ENCODE measurements around the gene COG5. TPM values are rescaled to one million over a fixed set of nuclear protein-coding genes. Genes with fewer than 3 reads are reported as not detected.

The COG5 gene
- total RNA-seq, 1 donor from 2014 or later, result 39.1 TPM

DNA sequence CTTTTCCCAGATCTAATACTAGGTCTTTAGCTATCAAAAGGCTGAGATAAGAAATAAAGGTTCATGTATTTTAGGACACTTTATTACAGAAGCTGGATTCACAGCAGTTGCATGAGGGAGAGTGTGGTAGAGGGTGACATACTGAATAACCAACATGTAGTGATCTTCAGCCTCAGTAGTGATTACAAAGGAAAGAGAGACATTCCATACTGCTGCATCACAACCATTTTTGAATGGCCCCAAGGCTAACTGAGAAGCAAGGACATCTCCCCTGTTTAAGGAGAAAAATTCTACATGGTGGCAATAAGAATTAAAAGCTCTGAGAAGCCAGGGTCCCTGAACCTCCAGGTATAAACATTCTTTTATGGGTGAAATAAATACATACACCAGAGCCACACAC, 35.3 kb downstream of the COG5 start:
- no peak for DNase-seq (ENCODE audit: low spot score)
- Mint-ChIP-seq H3K4me3 (no peak overlapping the region), H3K27ac (no peak overlapping the region), H3K4me1 (ENCODE audit: low read depth) (peaks cover 12% of the 10 kb centered on the region), H3K27me3 (ENCODE audit: insufficient read depth) (no peaks in the 10 kb centered on the region), H3K9me3 (no peaks in the 10 kb centered on the region), H3K36me3 (ENCODE audit: low read depth) (peaks cover 28% of the 10 kb centered on the region)
- intact Hi-C loops (cut with micrococcal nuclease), result no loop called here

DNA sequence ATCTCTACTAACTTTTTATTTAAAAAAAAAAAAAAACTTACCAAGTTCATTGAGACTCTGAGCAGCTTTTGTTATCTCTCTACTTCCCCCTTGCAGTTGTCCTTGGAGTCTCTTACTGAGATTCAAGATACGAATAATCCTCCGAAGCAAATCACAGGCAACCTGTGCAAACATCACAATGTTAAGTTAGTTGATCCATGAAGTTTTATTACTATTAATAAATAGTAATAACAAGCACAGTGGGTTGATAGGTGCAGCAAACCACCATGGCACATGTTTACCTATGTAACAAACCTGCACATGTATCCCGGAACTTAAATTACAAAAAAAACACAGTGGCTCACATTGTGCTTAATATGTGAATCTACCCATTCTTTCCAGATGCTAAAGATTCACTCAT, 36.5 kb downstream of the COG5 start:
- peaks cover 4% of the 10 kb centered on the region for H3K4me1 Mint-ChIP-seq (ENCODE audit: low read depth)
- no peak overlapping the region for H3K4me3 Mint-ChIP-seq

DNA sequence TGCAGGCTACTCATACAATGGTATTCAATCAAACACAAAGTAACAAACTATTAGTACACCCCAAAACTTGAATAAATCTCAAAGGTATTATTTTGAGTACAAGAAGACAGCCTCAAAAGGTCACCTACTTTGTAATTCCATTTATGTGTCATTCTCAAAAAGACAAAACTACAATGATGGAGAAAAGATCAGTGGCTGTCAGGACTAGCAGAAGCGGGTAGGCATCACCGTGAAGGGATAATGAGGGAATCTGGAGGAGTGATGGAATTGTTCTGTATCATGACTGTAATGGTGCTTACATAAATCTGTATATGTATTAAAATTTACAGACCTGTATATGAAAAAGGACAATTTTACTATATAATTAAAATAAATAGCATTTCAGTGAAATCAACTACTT, 37.0 kb downstream of the COG5 start:
- Mint-ChIP-seq H3K4me3 (no peak overlapping the region), H3K27ac (no peak overlapping the region)

More for the DNA sequence above, 36.5 kb downstream of the COG5 start:
- no peak overlapping the region for H3K27ac Mint-ChIP-seq
- H3K27me3 Mint-ChIP-seq (ENCODE audit: insufficient read depth), result no peaks in the 10 kb centered on the region
- DNase-seq (ENCODE audit: low spot score), result no peak
- no peaks in the 10 kb centered on the region for H3K9me3 Mint-ChIP-seq
- peaks cover 29% of the 10 kb centered on the region for H3K36me3 Mint-ChIP-seq (ENCODE audit: low read depth)
- intact Hi-C loops (cut with micrococcal nuclease), result no loop called here

DNA sequence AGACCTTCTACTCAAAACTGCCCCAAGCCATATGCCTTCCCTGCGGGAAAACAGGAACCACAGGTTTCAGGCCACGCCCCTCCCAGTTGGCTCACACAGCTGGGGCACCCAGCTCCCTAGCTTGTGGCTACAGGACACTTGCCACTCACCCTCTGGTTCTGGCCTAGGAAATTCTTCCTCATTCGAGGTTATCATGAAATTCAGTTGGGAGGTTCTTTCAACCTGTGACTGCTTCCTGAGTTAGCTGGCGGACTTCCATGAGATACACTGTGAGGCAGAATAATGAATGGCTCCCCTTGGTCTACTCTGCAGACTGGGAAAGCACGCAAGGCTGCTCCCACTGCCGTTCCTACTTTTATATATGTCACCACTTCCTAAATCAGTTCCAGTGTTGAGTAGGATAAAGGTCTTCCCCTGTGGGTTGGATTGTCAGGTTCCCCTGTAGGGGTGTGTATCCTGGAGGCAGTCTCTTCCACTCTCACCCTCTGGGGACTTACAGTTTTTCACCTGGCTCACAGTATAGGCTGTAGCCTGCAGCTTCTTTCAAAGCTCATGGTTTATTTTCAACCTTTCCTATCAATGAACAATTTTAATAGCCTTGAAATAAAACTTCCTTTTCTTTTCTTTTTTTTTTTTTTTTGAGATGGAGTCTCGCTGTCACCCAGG, 56.9 kb downstream of the COG5 start:
- H3K9me3 Mint-ChIP-seq, result peaks cover 6% of the 10 kb centered on the region
- peaks cover 14% of the 10 kb centered on the region for H3K4me1 Mint-ChIP-seq (ENCODE audit: low read depth)
- no peak for DNase-seq (ENCODE audit: low spot score)
- no peak overlapping the region for H3K27ac Mint-ChIP-seq
- intact Hi-C loops (cut with micrococcal nuclease), result no loop called here
- peaks cover 18% of the 10 kb centered on the region for H3K36me3 Mint-ChIP-seq (ENCODE audit: low read depth)
- no peaks in the 10 kb centered on the region for H3K27me3 Mint-ChIP-seq (ENCODE audit: insufficient read depth)
- no peak overlapping the region for H3K4me3 Mint-ChIP-seq

More for the DNA sequence above, 37.0 kb downstream of the COG5 start:
- intact Hi-C loops (cut with micrococcal nuclease), result no loop called here
- peaks cover 31% of the 10 kb centered on the region for H3K36me3 Mint-ChIP-seq (ENCODE audit: low read depth)
- DNase-seq (ENCODE audit: low spot score), result no peak
- peaks cover 4% of the 10 kb centered on the region for H3K4me1 Mint-ChIP-seq (ENCODE audit: low read depth)
- H3K9me3 Mint-ChIP-seq, result no peaks in the 10 kb centered on the region
- H3K27me3 Mint-ChIP-seq (ENCODE audit: insufficient read depth), result no peaks in the 10 kb centered on the region

DNA sequence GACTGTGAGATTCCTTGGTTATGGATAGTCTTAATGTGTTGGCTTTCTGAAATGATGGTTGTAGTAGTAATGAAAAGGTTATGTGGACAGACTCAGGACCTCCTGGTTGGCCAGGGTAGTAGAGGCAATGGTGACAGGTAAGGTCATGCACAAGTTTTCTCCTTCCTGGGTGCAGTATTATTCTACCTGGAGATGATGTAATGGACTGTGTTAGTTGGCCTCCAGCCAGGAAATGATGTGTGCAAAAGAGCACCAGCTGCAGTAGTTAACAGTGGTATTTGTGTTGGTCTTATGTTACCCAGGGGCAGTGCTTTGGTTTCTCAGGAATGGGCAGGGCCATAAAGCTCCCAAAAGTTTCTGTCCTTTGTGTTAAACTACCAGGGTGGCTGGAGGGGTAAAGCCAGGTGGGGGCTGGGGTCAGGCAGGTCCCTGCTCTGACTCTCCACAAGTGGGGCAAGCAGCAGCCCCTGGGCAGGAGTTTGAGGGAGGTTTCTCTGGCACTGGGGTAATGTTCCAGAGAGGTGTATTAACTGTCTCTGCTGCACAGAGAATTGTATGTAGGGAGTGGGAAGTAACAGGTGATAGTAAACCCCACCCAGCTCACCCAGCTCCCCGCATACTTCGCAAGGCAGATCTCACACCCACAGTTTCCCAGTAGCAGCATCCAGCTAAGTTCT, 57.6 kb downstream of the COG5 start:
- peaks cover 6% of the 10 kb centered on the region for H3K9me3 Mint-ChIP-seq
- H3K36me3 Mint-ChIP-seq (ENCODE audit: low read depth), result peaks cover 18% of the 10 kb centered on the region
- no peaks in the 10 kb centered on the region for H3K27me3 Mint-ChIP-seq (ENCODE audit: insufficient read depth)
- intact Hi-C loops (cut with micrococcal nuclease), result no loop called here
- H3K4me1 Mint-ChIP-seq (ENCODE audit: low read depth), result peaks cover 14% of the 10 kb centered on the region
- no peak overlapping the region for H3K4me3 Mint-ChIP-seq
- DNase-seq (ENCODE audit: low spot score), result no peak
- peak overlapping the region; percentile 38 for H3K27ac Mint-ChIP-seq

DNA sequence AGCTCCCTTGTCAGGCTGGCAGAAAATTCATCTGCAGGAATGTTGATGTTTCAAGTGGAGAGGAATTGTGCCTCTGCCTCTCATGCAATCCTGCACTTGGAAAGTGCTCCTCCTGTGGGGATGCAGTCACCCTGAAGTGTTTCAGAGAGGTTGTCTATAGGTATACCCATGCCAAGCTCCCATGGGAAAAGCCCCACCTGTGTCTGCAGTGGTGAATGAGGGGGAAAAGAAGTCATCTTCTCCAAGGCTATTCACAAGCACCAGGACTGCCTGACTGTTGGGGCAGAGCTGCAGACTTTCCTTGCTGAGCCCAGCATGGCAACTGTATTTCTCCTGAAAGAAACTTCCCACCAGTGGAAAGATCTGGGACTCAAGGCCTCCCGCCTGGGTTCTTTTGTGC, 58.4 kb downstream of the COG5 start:
- Mint-ChIP-seq H3K27ac (no peak overlapping the region), H3K4me1 (ENCODE audit: low read depth) (peaks cover 14% of the 10 kb centered on the region), H3K9me3 (peaks cover 2% of the 10 kb centered on the region), H3K27me3 (ENCODE audit: insufficient read depth) (no peaks in the 10 kb centered on the region), H3K36me3 (ENCODE audit: low read depth) (peaks cover 15% of the 10 kb centered on the region), H3K4me3 (no peak overlapping the region)
- DNase-seq (ENCODE audit: low spot score), result no peak
- intact Hi-C loops (cut with micrococcal nuclease), result no loop called here

DNA sequence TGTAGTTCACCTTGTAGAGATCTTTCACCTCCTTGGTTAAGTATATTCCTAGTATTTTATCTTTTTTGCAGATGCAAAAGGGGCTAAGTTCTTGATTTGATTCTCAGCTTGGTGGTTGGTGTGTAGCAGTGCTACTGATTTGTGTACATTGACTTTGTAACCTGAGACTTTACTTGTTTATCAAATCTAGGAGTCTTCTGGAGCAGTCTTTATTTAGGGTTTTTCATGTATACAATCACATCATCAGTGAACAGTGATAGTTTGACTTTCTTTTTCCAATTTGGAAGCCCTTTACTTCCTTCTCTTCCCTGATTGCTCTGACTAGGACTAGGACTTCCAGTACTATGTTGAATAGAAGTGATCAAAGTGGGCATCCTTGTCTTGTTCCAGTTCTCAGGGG, 60.0 kb downstream of the COG5 start:
- intact Hi-C loops (cut with micrococcal nuclease), result no loop called here
- Mint-ChIP-seq H3K36me3 (ENCODE audit: low read depth) (peaks cover 11% of the 10 kb centered on the region), H3K27me3 (ENCODE audit: insufficient read depth) (no peaks in the 10 kb centered on the region)

DNA sequence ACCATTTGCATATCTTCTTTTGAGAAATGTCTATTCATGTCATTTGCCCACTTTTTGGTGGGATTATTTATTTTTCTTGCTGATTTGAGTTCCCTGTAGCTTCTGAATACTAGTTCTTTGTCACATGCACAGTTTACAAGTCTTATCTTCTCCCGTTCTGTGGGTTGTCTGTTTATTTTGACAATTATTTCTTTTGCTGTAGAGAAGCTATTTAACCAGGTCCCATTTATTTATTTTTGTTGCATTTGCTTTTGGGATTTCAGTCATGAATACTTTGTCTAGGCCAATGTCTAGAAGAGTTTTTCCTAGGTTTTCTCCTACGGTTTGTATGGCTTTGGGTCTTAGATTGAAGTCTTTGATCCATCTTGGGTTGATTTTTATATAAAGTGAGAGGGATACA, 60.9 kb downstream of the COG5 start:
- intact Hi-C loops (cut with micrococcal nuclease), result no loop called here
- Mint-ChIP-seq H3K36me3 (ENCODE audit: low read depth) (peaks cover 10% of the 10 kb centered on the region), H3K4me1 (ENCODE audit: low read depth) (peaks cover 14% of the 10 kb centered on the region), H3K27me3 (ENCODE audit: insufficient read depth) (no peaks in the 10 kb centered on the region), H3K9me3 (no peaks in the 10 kb centered on the region), H3K4me3 (no peak overlapping the region), H3K27ac (no peak overlapping the region)
- no peak for DNase-seq (ENCODE audit: low spot score)

More for the DNA sequence above, 60.0 kb downstream of the COG5 start:
- no peaks in the 10 kb centered on the region for H3K9me3 Mint-ChIP-seq
- H3K27ac Mint-ChIP-seq, result no peak overlapping the region
- peaks cover 14% of the 10 kb centered on the region for H3K4me1 Mint-ChIP-seq (ENCODE audit: low read depth)
- no peak for DNase-seq (ENCODE audit: low spot score)
- no peak overlapping the region for H3K4me3 Mint-ChIP-seq

DNA sequence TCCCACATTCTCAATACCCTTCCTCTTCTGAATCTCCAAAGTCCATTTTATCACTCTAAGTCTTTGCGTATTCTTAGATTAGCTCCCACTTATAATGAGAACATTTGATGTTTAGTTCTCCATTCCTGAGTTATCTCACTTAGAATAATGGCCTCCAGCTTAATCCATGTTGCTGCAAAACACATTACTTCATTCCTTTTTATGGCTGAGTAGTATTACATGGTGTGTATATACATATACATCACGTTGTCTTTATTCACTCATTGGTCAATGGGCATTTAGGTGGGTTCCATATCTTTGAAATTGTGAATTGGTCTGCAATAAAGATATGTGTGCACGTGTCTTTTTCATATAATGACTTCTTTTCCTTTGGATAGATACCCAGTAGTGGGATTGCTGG, 61.6 kb downstream of the COG5 start:
- H3K4me3 Mint-ChIP-seq, result no peak overlapping the region
- H3K27me3 Mint-ChIP-seq (ENCODE audit: insufficient read depth), result no peaks in the 10 kb centered on the region
- H3K36me3 Mint-ChIP-seq (ENCODE audit: low read depth), result peaks cover 8% of the 10 kb centered on the region
- H3K4me1 Mint-ChIP-seq (ENCODE audit: low read depth), result peaks cover 14% of the 10 kb centered on the region
- intact Hi-C loops (cut with micrococcal nuclease), result no loop called here
- H3K9me3 Mint-ChIP-seq, result no peaks in the 10 kb centered on the region
- no peak overlapping the region for H3K27ac Mint-ChIP-seq
- no peak for DNase-seq (ENCODE audit: low spot score)

DNA sequence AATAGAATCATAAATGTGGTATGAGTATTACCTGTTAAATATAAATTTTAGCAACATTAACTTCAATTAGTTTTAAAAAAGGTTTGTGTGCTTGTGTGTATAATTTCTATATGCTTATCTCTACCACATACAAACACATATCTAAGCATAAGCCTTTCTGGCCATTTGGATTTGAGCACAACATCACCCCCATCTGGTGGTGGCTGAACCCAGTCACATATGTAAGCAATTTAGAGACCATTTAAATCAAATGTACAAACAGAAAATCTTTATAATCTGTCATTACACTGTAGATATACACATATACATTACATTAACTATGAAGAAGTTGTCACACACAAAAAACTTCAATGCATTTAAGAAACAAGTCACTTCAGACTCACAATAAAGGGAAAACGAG, 62.1 kb downstream of the COG5 start:
- no peak overlapping the region for H3K4me3 Mint-ChIP-seq
- DNase-seq (ENCODE audit: low spot score), result no peak
- no peaks in the 10 kb centered on the region for H3K27me3 Mint-ChIP-seq (ENCODE audit: insufficient read depth)
- peaks cover 9% of the 10 kb centered on the region for H3K4me1 Mint-ChIP-seq (ENCODE audit: low read depth)
- H3K9me3 Mint-ChIP-seq, result no peaks in the 10 kb centered on the region
- H3K36me3 Mint-ChIP-seq (ENCODE audit: low read depth), result peaks cover 8% of the 10 kb centered on the region
- intact Hi-C loops (cut with micrococcal nuclease), result loop anchor here (1.0 kb wide), 3 partner anchors 38 to 354 kb away; no protein-coding TSS in a partner anchor
- H3K27ac Mint-ChIP-seq, result no peak overlapping the region

DNA sequence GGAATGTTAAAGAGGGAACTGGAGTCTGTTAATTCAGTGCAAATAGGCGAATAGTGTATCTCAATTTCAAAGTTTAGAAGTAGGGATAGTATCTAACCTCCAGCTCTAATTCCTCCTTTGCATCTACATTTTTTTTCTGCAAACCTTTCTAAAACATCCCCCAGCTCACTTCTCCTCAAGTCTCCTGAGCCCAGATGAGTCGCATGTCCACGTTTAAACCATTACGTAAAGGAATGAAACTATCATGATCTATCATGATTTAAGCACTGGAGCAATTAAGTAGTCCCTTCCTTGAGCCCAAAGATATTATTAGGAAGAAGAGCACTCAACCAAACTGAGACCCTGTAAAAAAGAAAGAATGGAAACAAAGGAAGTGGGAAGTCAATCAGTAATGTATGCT, 64.0 kb downstream of the COG5 start:
- Mint-ChIP-seq H3K4me1 (ENCODE audit: low read depth) (no peaks in the 10 kb centered on the region), H3K27me3 (ENCODE audit: insufficient read depth) (no peaks in the 10 kb centered on the region), H3K4me3 (no peak overlapping the region), H3K27ac (no peak overlapping the region), H3K36me3 (ENCODE audit: low read depth) (peaks cover 1% of the 10 kb centered on the region), H3K9me3 (no peaks in the 10 kb centered on the region)
- DNase-seq (ENCODE audit: low spot score), result no peak
- intact Hi-C loops (cut with micrococcal nuclease), result no loop called here

DNA sequence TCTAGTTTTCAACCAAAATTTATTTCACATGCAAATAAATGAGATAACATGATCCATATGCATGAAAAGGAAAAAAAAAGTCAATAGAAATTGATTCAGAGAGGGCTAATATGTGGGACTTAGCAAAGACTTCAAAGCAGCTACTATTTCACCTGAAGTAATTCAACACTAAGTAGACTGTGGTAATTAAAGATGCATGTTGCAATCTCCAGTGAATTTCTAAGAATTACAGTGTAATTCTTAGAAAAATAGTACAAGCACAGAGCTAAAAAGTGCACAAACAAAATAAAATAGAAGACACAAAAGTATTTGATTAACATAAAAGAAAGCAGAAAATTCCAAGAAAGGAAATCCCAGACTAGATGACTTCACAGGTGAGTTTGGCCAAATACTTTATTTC, 68.2 kb downstream of the COG5 start:
- no peak overlapping the region for H3K27ac Mint-ChIP-seq
- intact Hi-C loops (cut with micrococcal nuclease), result no loop called here
- no peak overlapping the region for H3K4me3 Mint-ChIP-seq
- H3K4me1 Mint-ChIP-seq (ENCODE audit: low read depth), result no peaks in the 10 kb centered on the region
- H3K36me3 Mint-ChIP-seq (ENCODE audit: low read depth), result peaks cover 4% of the 10 kb centered on the region
- no peaks in the 10 kb centered on the region for H3K27me3 Mint-ChIP-seq (ENCODE audit: insufficient read depth)
- no peak for DNase-seq (ENCODE audit: low spot score)
- H3K9me3 Mint-ChIP-seq, result no peaks in the 10 kb centered on the region

DNA sequence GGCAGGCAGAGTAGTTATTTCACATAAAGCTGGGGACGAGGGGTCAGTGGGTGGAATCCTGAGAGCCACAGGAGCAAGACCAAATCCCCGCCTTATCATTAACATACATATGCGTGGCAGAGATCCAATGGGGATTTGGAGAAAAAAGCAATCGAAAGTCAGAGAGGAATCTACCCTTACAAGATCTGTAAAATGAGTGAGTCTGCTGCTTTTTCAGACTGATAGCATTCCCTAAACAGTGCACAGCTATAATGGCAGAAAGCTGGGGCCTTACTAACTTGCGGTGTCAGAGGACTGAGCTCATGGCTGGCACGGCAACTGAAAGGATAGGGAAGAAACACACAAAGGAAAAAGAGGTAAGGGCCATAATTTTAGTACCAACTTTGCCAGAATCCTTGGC, 68.8 kb downstream of the COG5 start:
- H3K27ac Mint-ChIP-seq, result no peak overlapping the region
- intact Hi-C loops (cut with micrococcal nuclease), result no loop called here
- no peaks in the 10 kb centered on the region for H3K27me3 Mint-ChIP-seq (ENCODE audit: insufficient read depth)
- H3K4me3 Mint-ChIP-seq, result no peak overlapping the region
- DNase-seq (ENCODE audit: low spot score), result no peak
- H3K36me3 Mint-ChIP-seq (ENCODE audit: low read depth), result peaks cover 4% of the 10 kb centered on the region
- H3K4me1 Mint-ChIP-seq (ENCODE audit: low read depth), result no peaks in the 10 kb centered on the region
- no peaks in the 10 kb centered on the region for H3K9me3 Mint-ChIP-seq

Data from activated T-helper 1 cell treated with anti-CD3 and anti-CD28 coated beads, Interleukin-12 subunit alpha, Interleukin-12 subunit beta, Interleukin-2, Interleukin-4 antibody, amounts not matched to agents 30 ng/mL and 10 ng/mL and 1 ng/mL, durations not matched to agents 14 hours and 24 hours and 36 hours (primary cell).